K562 (cell line): Measurements from ENCODE around the gene FTSJ1. TPM values are rescaled to one million over a fixed set of nuclear protein-coding genes. Genes with fewer than 3 reads are reported as not detected.

Experiments
- ATAC-seq: fragments of 200-7000 bp; cut with Tn5 transposase; 3 replicates; pipeline ENCODE4 v1.9.1; 2020; ENCODE audit warnings: moderate library complexity
- BruUV-seq: library from RNA; stranded (reverse); fragments of 400-500 nt; replicated peaks from 2 replicates; lab custom pipeline; 2021; lab: Mats Ljungman, UMichigan
- CTCF ChIA-PET: fragments of 300-600 bp; formaldehyde crosslinking; extraction: SDS; loops from one replicate; lab custom pipeline; 2021; ENCODE audit warnings: low intra/inter-chr PET ratio; lab: Yijun Ruan, JAX
- POLR2A ChIA-PET: fragments of 300-600, 350-650 bp; sonication (Branson Sonifier 250); formaldehyde crosslinking; extraction: SDS; loops from one replicate; lab custom pipeline; 2021; ENCODE audit warnings: antibody characterized with exemption, inconsistent platforms; lab: Yijun Ruan, JAX
- DNase-seq, 4 experiments: peaks; one replicate each; pipeline versions ENCODE4 v3.0.0 to v3.0.0-alpha.2; 2011 to 2018; ENCODE audit warnings: low spot score in 3 of 4, mixed read lengths in 3 of 4; ENCODE audit errors: extremely low read depth in 1 of 4
- FAIRE-seq: peaks from 2 replicates; lab custom pipeline; 2011; peaks lifted over from hg19 to GRCh38; lab: Jason Lieb, UNC
- H2AFZ ChIP-seq: 2 replicates; pipeline ENCODE4 v1.6.0; 2011; ENCODE audit warnings: low read depth, low read length, control low read depth, inconsistent platforms
- H3K27ac ChIP-seq: fragments of 200-600 bp; 3 replicates; pipeline ENCODE4 v1.8.0; 2011; ENCODE audit warnings: low read depth, mild to moderate bottlenecking, control low read depth, inconsistent platforms, low read length, moderate library complexity, mixed read lengths; ENCODE audit errors: extremely low read depth
- H3K27me3 ChIP-seq, 2 experiments: fragments of 300-600 bp in 1 of 2; 2 replicates in 1 of 2; 3 replicates in 1 of 2; pipeline versions ENCODE4 v1.6.0 to v1.8.0; 2011; ENCODE audit warnings: inconsistent platforms in 2 of 2, low read length in 2 of 2, mild to moderate bottlenecking in 1 of 2, mixed read lengths in 1 of 2, moderate library complexity in 1 of 2; ENCODE audit not compliant: control insufficient read depth in 2 of 2, insufficient read depth in 2 of 2
- H3K36me3 ChIP-seq: fragments of 300-600 bp; 3 replicates; pipeline ENCODE4 v1.8.0; 2011; ENCODE audit warnings: mild to moderate bottlenecking, low read length, inconsistent platforms; ENCODE audit not compliant: control insufficient read depth, insufficient read depth
- H3K4me1 ChIP-seq, 2 experiments: fragments of 200-600 bp in 1 of 2; replicated peaks in 1 of 2; 2 replicates in 1 of 2; 3 replicates in 1 of 2; pipeline versions ENCODE4 v1.5.1 to v1.8.0; 2011; ENCODE audit warnings: inconsistent platforms in 2 of 2, low read length in 2 of 2, mild to moderate bottlenecking in 1 of 2, mixed read lengths in 1 of 2, moderate library complexity in 1 of 2; ENCODE audit not compliant: control insufficient read depth in 2 of 2, insufficient read depth in 2 of 2
- H3K4me2 ChIP-seq: 2 replicates; pipeline ENCODE4 v1.6.1; 2011; ENCODE audit warnings: low read length, control low read depth, inconsistent platforms, mixed read lengths; ENCODE audit not compliant: insufficient read depth
- H3K4me3 ChIP-seq: fragments of 200-600 bp; sonication (generic), shearing (Covaris generic); 2 replicates; pipeline ENCODE4 v1.5.1; 2016; ENCODE audit warnings: control low read depth, inconsistent platforms
- H3K79me2 ChIP-seq: fragments of 200-600 bp; 3 replicates; pipeline ENCODE4 v1.8.0; 2011; ENCODE audit warnings: low read length, inconsistent platforms; ENCODE audit not compliant: control insufficient read depth, insufficient read depth
- H3K9ac ChIP-seq, 2 experiments: 2 replicates each; pipeline versions ENCODE4 v1.6.0 to v1.6.1; 2011; ENCODE audit warnings: low read depth in 2 of 2, low read length in 2 of 2, control low read depth in 1 of 2, inconsistent platforms in 1 of 2, mild to moderate bottlenecking in 1 of 2, mixed read lengths in 1 of 2; ENCODE audit not compliant: insufficient read depth in 1 of 2
- H3K9me1 ChIP-seq: one replicate; pipeline ENCODE4 v1.6.0; 2011; ENCODE audit warnings: inconsistent platforms, mild to moderate bottlenecking, low read length, moderate library complexity; ENCODE audit not compliant: control insufficient read depth, insufficient read depth
- H3K9me3 ChIP-seq: replicated peaks from 2 replicates; pipeline ENCODE4 v1.5.1; 2011; ENCODE audit warnings: low read depth, low read length, inconsistent platforms; ENCODE audit not compliant: control insufficient read depth, insufficient read depth
- H4K20me1 ChIP-seq: replicated peaks from 2 replicates; pipeline ENCODE4 v1.6.1; 2011; ENCODE audit warnings: low read length, inconsistent platforms, mixed read lengths; ENCODE audit not compliant: control insufficient read depth, insufficient read depth
- ADNP ChIP-seq: fragments of 200-800 bp; sonication (Bioruptor generic); IDR thresholded peaks from 2 replicates; pipeline ENCODE4 v1.6.1; 2016; ENCODE audit warnings: missing genetic modification characterization, missing compliant biosample characterization
- CAMTA2 ChIP-seq: fragments of 250-450 bp; sonication (Bioruptor Pico); conservative IDR thresholded peaks from 2 replicates; pipeline ENCODE4 v1.5.1; 2022
- GTF2B ChIP-seq: IDR thresholded peaks from 2 replicates; pipeline ENCODE4 v1.6.1; 2011; ENCODE audit not compliant: insufficient read length; ENCODE audit errors: extremely low read depth
- LEF1 ChIP-seq: fragments of 450-650 bp; IDR thresholded peaks from 2 replicates; pipeline ENCODE4 v1.6.1; 2016; ENCODE audit warnings: mild to moderate bottlenecking
- MTA1 ChIP-seq: fragments of 450-650 bp; IDR thresholded peaks from 2 replicates; pipeline ENCODE4 v1.6.1; 2017; ENCODE audit warnings: borderline replicate concordance
- NFYB ChIP-seq: IDR thresholded peaks from 2 replicates; pipeline ENCODE4 v1.6.1; 2011; ENCODE audit warnings: mild to moderate bottlenecking, moderate library complexity; ENCODE audit not compliant: insufficient read length; ENCODE audit errors: extremely low read depth
- NRF1 ChIP-seq, 2 experiments: fragments of 450-650 bp; IDR thresholded peaks in 1 of 2; conservative IDR thresholded peaks in 1 of 2; 2 replicates each; pipeline ENCODE4 v1.6.1; 2014; ENCODE audit warnings: mild to moderate bottlenecking in 2 of 2
- RAD51 ChIP-seq: fragments of 450-650 bp; IDR thresholded peaks from 2 replicates; pipeline ENCODE4 v1.7.1; 2016; ENCODE audit warnings: low read depth, mild to moderate bottlenecking, borderline replicate concordance
- SIN3B ChIP-seq: fragments of 450-650 bp; IDR thresholded peaks from 2 replicates; pipeline ENCODE4 v1.6.1; 2017; ENCODE audit warnings: low read depth, mild to moderate bottlenecking, moderate library complexity
- SMARCA5 ChIP-seq: fragments of 450-650 bp; IDR thresholded peaks from 2 replicates; pipeline ENCODE4 v1.6.1; 2016
- SMARCB1 ChIP-seq: IDR thresholded peaks from 2 replicates; pipeline ENCODE4 v1.6.1; 2011; ENCODE audit warnings: improper control_type of control experiment, low read depth; ENCODE audit not compliant: insufficient read length
- TFE3 ChIP-seq: fragments of 450-650 bp; formaldehyde crosslinking; IDR thresholded peaks from 2 replicates; pipeline ENCODE4 v1.4.0; 2020; ENCODE audit warnings: mild to moderate bottlenecking, mixed read lengths
- TGIF2 ChIP-seq: sonication (generic); formaldehyde crosslinking; IDR thresholded peaks from 2 replicates; pipeline ENCODE4 v1.8.1; 2022; ENCODE audit warnings: mild to moderate bottlenecking, missing genetic modification reagents, moderate library complexity
- U2AF1 ChIP-seq: fragments of 200-400 bp; formaldehyde crosslinking; optimal IDR thresholded peaks from 2 replicates; pipeline ENCODE3; 2017; ENCODE audit warnings: mild to moderate bottlenecking, low read depth, low read length, moderate library complexity
- ZNF124 ChIP-seq: sonication (generic); formaldehyde crosslinking; IDR thresholded peaks from 2 replicates; pipeline ENCODE4 v1.8.1; 2022; ENCODE audit warnings: missing genetic modification reagents
- ZNF140 ChIP-seq: fragments of 250-450 bp; sonication (Bioruptor Pico); IDR thresholded peaks from 2 replicates; pipeline ENCODE4 v1.8.0; 2021; ENCODE audit warnings: moderate library complexity, mild to moderate bottlenecking, inconsistent platforms
- WGBS: fragments of 100-300 bp; shearing (Covaris generic); methylation state at CpG from one replicate; pipeline ENCODE4 v1.1.6; 2016; ENCODE audit warnings: low coverage, mixed read lengths; ENCODE audit not compliant: insufficient coverage; ENCODE audit errors: missing lambda C conversion rate; 5-methylcytosine and 5-hydroxymethylcytosine counted together
- in situ Hi-C: fragments of 300-500 bp; cut with MboI; formaldehyde crosslinking; loops from 4 replicates; pipeline ENCODE4 v1.15.0; 2018; ENCODE audit warnings: inconsistent platforms, mixed read lengths
- intact Hi-C: fragments of 100-400 bp; cut with micrococcal nuclease; formaldehyde crosslinking; loops from 2 replicates; pipeline ENCODE4 v1.14.2; 2022
- polyA plus RNA-seq, 8 experiments: library from polyadenylated mRNA; depleted of rRNA in 4 of 8; stranded (reverse) in 5 of 8; unstranded in 3 of 8; fragments of >200 nt; fragmentation: Nextera tagmentation in 2 of 8; fragmentation: Illumina TruSeq in 1 of 8; extraction: Ambion mirVana in 2 of 8; extraction: Trizol in 1 of 8; gene quantifications; 2 replicates each; pipeline versions ENCODE4 v1.2.1 to v1.2.3, GENCODE V29; 2011 to 2014; ENCODE audit warnings: inconsistent platforms in 1 of 8, missing spikeins in 1 of 8
- total RNA-seq, 7 experiments: library from RNA; depleted of rRNA in 6 of 7; stranded (reverse); fragments of >200 nt in 6 of 7; fragmentation: Illumina TruSeq in 2 of 7; extraction: Trizol in 2 of 7; gene quantifications; 2 replicates each; pipeline versions ENCODE4 v1.2.1 to v1.2.3, GENCODE V29; 2011 to 2021; ENCODE audit warnings: low replicate concordance in 1 of 7
- TF ChIP-seq, protein P1 (sequence below): sonication (generic); formaldehyde crosslinking; IDR thresholded peaks from 2 replicates; pipeline ENCODE4 v1.9.0; 2022; ENCODE audit warnings: mild to moderate bottlenecking, missing genetic modification reagents
- TF ChIP-seq, protein P2 (sequence below): fragments of 250-450 bp; sonication (Bioruptor Pico); IDR thresholded peaks from 2 replicates; pipeline ENCODE4 v1.5.0; 2021; ENCODE audit warnings: mild to moderate bottlenecking, moderate library complexity

Gene FTSJ1
- total and polyA plus RNA-seq, 9 of the 15 experiments (the other 6 are each of a cell fraction or from before 2014, with no cell fraction given), result 12.2 to 95.6 (median 71.6) TPM

DNA sequence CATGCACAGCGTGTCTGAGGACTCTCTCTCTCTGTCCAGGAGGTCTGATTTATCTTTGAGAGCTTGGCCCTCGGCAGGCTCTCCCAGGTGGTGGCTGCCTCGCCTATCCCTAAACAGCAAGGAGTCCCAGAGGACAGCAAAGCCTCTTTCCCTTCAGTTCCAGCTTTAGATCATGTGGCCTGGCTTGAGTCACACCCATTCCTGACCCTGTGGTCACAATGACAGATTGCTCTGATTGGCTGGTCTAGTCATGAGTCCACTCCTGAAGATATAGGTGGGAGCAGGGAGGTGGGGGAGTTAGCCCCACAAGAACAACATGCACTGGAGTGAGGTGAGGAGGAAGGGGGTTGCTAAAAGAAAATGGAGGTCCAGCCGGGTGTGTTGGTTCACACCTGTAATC is 20.7 kb downstream of the FTSJ1 start:
- no peaks in the 10 kb centered on the region for H3K27me3 ChIP-seq
- in situ Hi-C loops (loop anchor here (25.0 kb wide), 1 partner anchor 634 kb away; no protein-coding TSS in a partner anchor), intact Hi-C loops (loop anchor here (10.0 kb wide), 1 partner anchor 662 kb away; the partner anchor contains the start of gene ZNF81)
- H2AFZ ChIP-seq, result peak overlapping the region; percentile 63; the same call in 1 of the 2 replicates
- H3K4me3 ChIP-seq, result no peak overlapping the region
- no peak overlapping the region for H3K27ac ChIP-seq
- CTCF ChIA-PET, result no interaction called here
- H4K20me1 ChIP-seq, result no peaks in the 10 kb centered on the region
- FAIRE-seq, result peak; percentile 82
- H3K9ac ChIP-seq, result peak overlapping the region in 1 of 2 experiments; percentile 50; a peak in 1 of 4 replicates
- DNase-seq, result peak; percentile 45 to 52 (median 48)
- no peaks in the 10 kb centered on the region for H3K36me3 ChIP-seq
- WGBS, result 37% methylated on average over 4 of the region's 4 CpGs
- no peaks in the 10 kb centered on the region for H3K79me2 ChIP-seq
- H3K4me1 ChIP-seq, result peaks cover 10 to 16% of the 10 kb centered on the region in 2 experiments; a peak in 4 of 5 replicates
- peak; percentile 69 for ATAC-seq
- no peaks in the 10 kb centered on the region for H3K9me3 ChIP-seq
- no peak overlapping the region; the same call in 1 of the 2 replicates for H3K4me2 ChIP-seq
- no TSS peak for BruUV-seq
- POLR2A ChIA-PET, result interaction anchor here (0.5 to 1.5 kb wide), 3 partner anchors 11 to 941 kb away, joined by 3 to 10 read pairs (median 4); no protein-coding TSS in a partner anchor
- no peaks in the 10 kb centered on the region for H3K9me1 ChIP-seq
- no peak for TF ChIP-seq ZNF124 (CRISPR knock-in tag)
- TF ChIP-seq, protein P1, sequence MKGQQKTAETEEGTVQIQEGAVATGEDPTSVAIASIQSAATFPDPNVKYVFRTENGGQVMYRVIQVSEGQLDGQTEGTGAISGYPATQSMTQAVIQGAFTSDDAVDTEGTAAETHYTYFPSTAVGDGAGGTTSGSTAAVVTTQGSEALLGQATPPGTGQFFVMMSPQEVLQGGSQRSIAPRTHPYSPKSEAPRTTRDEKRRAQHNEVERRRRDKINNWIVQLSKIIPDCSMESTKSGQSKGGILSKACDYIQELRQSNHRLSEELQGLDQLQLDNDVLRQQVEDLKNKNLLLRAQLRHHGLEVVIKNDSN (CRISPR knock-in tag), result peak; percentile 63
- TF ChIP-seq CAMTA2 (CRISPR knock-in tag), result no peak
- TF ChIP-seq ZNF140 (CRISPR knock-in tag), result no peak
- TF ChIP-seq SMARCB1, result no peak
- TF ChIP-seq, protein P2, sequence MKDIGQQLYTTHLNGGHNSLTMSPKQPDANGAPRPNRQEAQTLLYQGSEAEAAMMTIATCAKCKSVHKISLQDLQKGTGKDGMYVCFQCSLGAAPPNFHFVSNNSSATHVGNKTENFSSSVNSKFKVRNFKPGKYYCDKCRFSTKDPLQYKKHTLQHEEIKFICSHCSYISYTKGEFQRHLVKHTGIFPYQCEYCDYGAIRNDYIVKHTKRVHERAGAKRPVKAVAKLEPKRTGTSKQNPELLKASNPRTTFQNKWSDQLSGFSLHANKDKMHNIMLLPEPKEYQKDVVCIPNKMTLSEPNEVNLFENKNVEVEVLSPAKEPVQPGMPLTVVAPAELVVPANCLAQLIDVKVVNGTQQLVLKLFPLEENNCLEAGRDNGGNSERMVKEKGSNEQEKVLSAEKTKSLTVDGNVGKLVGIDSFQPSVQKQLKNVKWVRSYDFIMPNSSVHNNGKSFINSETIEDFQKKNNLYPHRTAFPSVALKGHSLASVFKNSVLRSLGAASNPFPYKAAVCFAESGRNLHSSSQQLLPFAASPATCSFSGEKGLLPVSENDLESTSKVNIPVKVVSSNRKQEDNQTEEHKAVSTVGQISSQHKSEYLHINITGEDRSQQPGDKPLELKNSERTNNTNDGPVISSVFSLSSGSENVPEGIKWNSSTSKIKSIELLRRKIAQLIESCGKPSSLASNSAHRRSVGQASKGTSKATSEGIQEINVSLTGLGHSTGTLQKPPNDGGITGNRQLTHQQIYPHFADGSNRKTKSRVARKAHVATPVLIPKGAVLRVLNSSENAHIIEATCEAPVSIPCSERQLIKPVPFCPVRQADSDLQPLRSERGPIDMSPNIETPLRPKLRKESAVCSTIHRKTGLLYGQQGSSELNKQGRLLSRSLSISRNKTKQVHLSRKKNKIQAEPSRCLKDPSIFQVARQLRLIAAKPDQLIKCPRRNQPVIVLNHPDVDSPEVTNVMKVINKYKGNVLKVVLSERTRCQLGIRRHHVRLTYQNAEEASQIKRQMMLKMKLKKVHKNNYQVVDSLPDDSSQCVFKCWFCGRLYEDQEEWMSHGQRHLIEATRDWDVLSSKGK (CRISPR knock-in tag), result no peak
- no peak for TF ChIP-seq ADNP (tag)
- TF ChIP-seq SMARCA5, result no peak
- no peak for TF ChIP-seq NRF1 (conservative IDR thresholded peaks at IDR 0.05 in 1 of 2, IDR thresholded peaks at IDR 0.05 in 1 of 2)
- no peak for TF ChIP-seq TGIF2 (CRISPR knock-in tag)
- TF ChIP-seq SIN3B, result no peak
- peak; percentile 75 for TF ChIP-seq NFYB
- TF ChIP-seq RAD51, result 0 out of 2 replicates have a peak, but pooled peaks have one; percentile 44
- TF ChIP-seq LEF1, result no peak
- TF ChIP-seq MTA1, result no peak
- TF ChIP-seq U2AF1, result no peak
- TF ChIP-seq GTF2B, result no peak
- TF ChIP-seq TFE3, result no peak
